HFFc6 (cell line): Measurements from ENCODE around the gene BRIP1. TPM values are rescaled to one million over a fixed set of nuclear protein-coding genes. Genes with fewer than 3 reads are reported as not detected.

Experiments used
- DNase-seq: peaks from one replicate; pipeline ENCODE4 v3.0.0-alpha.2; 2018
- H3K27ac Mint-ChIP-seq: 2 replicates; pipeline ENCODE4 v1.8.0; 2020; ENCODE audit warnings: mild to moderate bottlenecking, mixed read lengths
- H3K27me3 Mint-ChIP-seq: 2 replicates; pipeline ENCODE4 v1.8.0; 2021; ENCODE audit warnings: mild to moderate bottlenecking, moderate library complexity, mixed read lengths; ENCODE audit not compliant: insufficient read depth
- H3K36me3 Mint-ChIP-seq: 2 replicates; pipeline ENCODE4 v1.8.0; 2021; ENCODE audit warnings: low read depth, mixed read lengths
- H3K4me1 Mint-ChIP-seq: 2 replicates; pipeline ENCODE4 v1.8.0; 2020; ENCODE audit warnings: low read depth, mixed read lengths
- H3K4me3 Mint-ChIP-seq: 2 replicates; pipeline ENCODE4 v1.8.0; 2020; ENCODE audit warnings: mild to moderate bottlenecking, moderate library complexity, mixed read lengths
- H3K9me3 Mint-ChIP-seq: 2 replicates; pipeline ENCODE4 v1.8.0; 2020; ENCODE audit warnings: mild to moderate bottlenecking, mixed read lengths
- total RNA-seq, 6 experiments: library from RNA; stranded (reverse); fragmentation: NEBNext Ultra II Directional; extraction: Animal tissue kit (Norgen Biotek cat#: 25700); gene quantifications; 2 replicates in 1 of 6; 3 replicates in 5 of 6; pipeline ENCODE4 v1.2.3, GENCODE V29; 2021
- TF ChIP-seq, protein P1 (sequence below): fragments of 200-600 bp; sonication (generic); IDR thresholded peaks from 2 replicates; pipeline ENCODE4 v1.5.0; 2021; ENCODE audit warnings: antibody characterized with exemption, mild to moderate bottlenecking

BRIP1 gene
- total RNA-seq, 6 experiments from 2014 or later: 4.6 to 9.7 (median 8.5) TPM

DNA sequence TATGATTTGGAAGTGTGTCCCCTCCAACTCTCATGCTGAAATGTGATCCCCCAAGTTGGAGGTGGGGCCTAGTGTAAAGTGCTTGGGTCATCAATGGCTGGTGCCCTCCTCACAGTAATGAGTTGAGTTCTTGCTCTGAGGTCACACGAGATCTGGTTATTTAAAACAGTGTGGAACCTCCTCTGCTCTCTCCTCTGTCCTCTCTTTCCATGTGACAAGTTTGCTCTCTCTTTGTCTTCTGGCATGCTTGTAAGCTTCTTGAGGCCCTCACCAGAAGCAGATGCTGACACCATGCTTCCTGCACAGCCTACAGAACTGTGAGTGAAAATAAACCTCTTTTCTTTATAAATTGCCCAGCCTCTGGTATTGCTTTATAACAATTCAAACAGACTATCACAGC is 19.9 kb downstream of the BRIP1 start:
- H3K27ac Mint-ChIP-seq: no peak overlapping the region

DNA sequence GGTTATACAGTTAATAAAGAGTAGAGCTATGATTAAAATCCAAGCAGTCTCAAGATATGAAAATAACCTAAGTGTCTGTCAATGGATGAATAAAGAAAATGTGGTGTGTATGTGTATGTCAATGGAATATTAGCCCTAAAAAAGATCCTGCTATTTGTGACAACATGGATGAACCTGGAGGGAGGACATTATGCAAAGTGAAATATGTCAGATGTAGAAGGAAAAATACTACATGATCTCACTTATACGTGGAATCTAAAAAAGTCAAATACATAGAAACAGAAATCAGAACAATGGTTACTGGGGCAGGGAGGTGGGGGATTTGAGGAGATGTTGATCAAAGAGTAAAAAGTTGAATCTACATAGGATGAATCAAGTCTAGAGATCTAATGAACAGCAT is 20.4 kb downstream of the BRIP1 start:
- Mint-ChIP-seq H3K27ac (no peak overlapping the region), H3K27me3 (peaks cover 1% of the 10 kb centered on the region; the same call in 1 of the 2 replicates), H3K4me1 (no peaks in the 10 kb centered on the region), H3K4me3 (no peak overlapping the region), H3K9me3 (no peaks in the 10 kb centered on the region), H3K36me3 (peaks cover 12% of the 10 kb centered on the region; the same call in 1 of the 2 replicates)
- no peak for DNase-seq
- TF ChIP-seq, protein P1, sequence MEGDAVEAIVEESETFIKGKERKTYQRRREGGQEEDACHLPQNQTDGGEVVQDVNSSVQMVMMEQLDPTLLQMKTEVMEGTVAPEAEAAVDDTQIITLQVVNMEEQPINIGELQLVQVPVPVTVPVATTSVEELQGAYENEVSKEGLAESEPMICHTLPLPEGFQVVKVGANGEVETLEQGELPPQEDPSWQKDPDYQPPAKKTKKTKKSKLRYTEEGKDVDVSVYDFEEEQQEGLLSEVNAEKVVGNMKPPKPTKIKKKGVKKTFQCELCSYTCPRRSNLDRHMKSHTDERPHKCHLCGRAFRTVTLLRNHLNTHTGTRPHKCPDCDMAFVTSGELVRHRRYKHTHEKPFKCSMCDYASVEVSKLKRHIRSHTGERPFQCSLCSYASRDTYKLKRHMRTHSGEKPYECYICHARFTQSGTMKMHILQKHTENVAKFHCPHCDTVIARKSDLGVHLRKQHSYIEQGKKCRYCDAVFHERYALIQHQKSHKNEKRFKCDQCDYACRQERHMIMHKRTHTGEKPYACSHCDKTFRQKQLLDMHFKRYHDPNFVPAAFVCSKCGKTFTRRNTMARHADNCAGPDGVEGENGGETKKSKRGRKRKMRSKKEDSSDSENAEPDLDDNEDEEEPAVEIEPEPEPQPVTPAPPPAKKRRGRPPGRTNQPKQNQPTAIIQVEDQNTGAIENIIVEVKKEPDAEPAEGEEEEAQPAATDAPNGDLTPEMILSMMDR: no peak

More for the DNA sequence above, 19.9 kb downstream of the BRIP1 start:
- Mint-ChIP-seq H3K4me3 (no peak overlapping the region), H3K36me3 (peaks cover 12% of the 10 kb centered on the region; the same call in 1 of the 2 replicates), H3K9me3 (no peaks in the 10 kb centered on the region), H3K4me1 (no peaks in the 10 kb centered on the region), H3K27me3 (peaks cover 1% of the 10 kb centered on the region; the same call in 1 of the 2 replicates)
- no peak for DNase-seq
- TF ChIP-seq, protein P1: no peak

- no peak overlapping the region for H3K4me3 Mint-ChIP-seq
- H3K27ac Mint-ChIP-seq: no peak overlapping the region
- peaks cover 4% of the 10 kb centered on the region; the same call in 1 of the 2 replicates for H3K36me3 Mint-ChIP-seq
- peaks cover 8% of the 10 kb centered on the region for H3K4me1 Mint-ChIP-seq
- DNase-seq: no peak
- no peaks in the 10 kb centered on the region for H3K9me3 Mint-ChIP-seq
- TF ChIP-seq, protein P1: no peak
- H3K27me3 Mint-ChIP-seq: peaks cover 1% of the 10 kb centered on the region; the same call in 1 of the 2 replicates
Observed at GRCh38 chr17:61839300-61839786, 24.0 kb downstream of the BRIP1 start.

DNA sequence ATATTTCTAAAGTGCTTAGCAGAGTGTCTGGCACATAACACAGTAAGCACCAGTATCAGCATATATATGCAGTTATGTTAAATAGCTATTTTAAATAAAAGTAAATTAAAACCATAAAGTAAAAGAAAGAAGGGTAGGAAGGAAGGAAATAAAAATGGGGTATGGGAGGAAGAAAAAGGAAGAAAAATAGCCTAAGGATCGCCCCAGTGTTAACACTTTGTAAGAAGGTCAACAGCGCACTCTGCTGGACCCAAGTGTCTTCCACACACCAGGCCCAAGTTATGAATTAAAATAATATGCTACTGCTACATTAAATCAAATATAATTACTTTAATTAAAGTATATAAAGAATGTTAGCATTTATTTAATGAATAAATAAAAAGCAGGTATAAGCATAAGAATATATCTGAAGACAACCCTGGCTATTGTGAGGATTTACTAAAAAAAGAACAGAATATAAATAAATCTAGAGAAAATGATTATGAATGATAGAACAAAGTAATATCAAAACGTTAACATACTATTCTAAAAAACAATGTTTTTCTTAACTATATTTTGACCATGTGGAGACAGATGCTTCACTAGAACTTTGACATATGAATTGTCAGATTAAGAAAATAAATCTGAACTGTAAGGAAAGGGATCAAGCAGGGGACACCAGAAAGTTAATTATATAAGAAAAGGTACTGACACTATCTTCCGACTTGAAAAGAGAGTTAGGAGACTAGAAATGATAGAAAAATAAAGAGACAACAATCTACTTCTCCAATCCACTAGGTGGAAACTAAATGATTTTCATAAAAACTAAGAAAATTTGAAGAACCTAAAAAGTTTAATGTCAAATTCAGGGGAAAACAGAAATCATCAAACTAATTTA is 25.9 kb downstream of the BRIP1 start:
- TF ChIP-seq, protein P1: peak; percentile 94
- peaks cover 1% of the 10 kb centered on the region; the same call in 1 of the 2 replicates for H3K27me3 Mint-ChIP-seq
- peaks cover 21% of the 10 kb centered on the region for H3K4me1 Mint-ChIP-seq
- H3K4me3 Mint-ChIP-seq: no peak overlapping the region
- peaks cover 9% of the 10 kb centered on the region for H3K36me3 Mint-ChIP-seq
- peak; percentile 52 for DNase-seq
- H3K27ac Mint-ChIP-seq: no peak overlapping the region
- H3K9me3 Mint-ChIP-seq: no peaks in the 10 kb centered on the region

GRCh38 chr17:61836266-61837174 is 26.8 kb downstream of the BRIP1 start:
- no peak overlapping the region for H3K27ac Mint-ChIP-seq
- H3K27me3 Mint-ChIP-seq: peaks cover 1% of the 10 kb centered on the region; the same call in 1 of the 2 replicates
- peaks cover 21% of the 10 kb centered on the region for H3K4me1 Mint-ChIP-seq
- no peak overlapping the region for H3K4me3 Mint-ChIP-seq
- no peaks in the 10 kb centered on the region for H3K9me3 Mint-ChIP-seq
- TF ChIP-seq, protein P1: no peak
- no peak for DNase-seq
- H3K36me3 Mint-ChIP-seq: peaks cover 10% of the 10 kb centered on the region
